SIG-M5 treated with dmso at 0.1 percent for 504 hours (cell line): ENCODE measurements around the gene LRIG1.
"Not testable (repeated sequence)": the region's sequence is repeated elsewhere in the genome, so short reads cannot be mapped to it uniquely, and the experiment has no call there.

ENCODE experiments used
- DNase-seq: peaks from one replicate; lab custom pipeline; 2025; ENCODE audit not compliant: unreplicated experiment; lab: John Stamatoyannopoulos, UW

Gene LRIG1

GRCh38 chr3:66425032-66425431, 75.8 kb downstream of the LRIG1 start:
- DNase-seq = no peak

GRCh38 chr3:66423791-66424190, 77.0 kb downstream of the LRIG1 start:
- DNase-seq = no peak

GRCh38 chr3:66421893-66422292, 78.9 kb downstream of the LRIG1 start:
- not testable (repeated sequence) for DNase-seq

GRCh38 chr3:66421144-66421543, 79.7 kb downstream of the LRIG1 start:
- not testable (repeated sequence) for DNase-seq

- no peak for DNase-seq
Measured at GRCh38 chr3:66419036-66419435, 81.8 kb downstream of the LRIG1 start.

GRCh38 chr3:66418475-66418931, 82.3 kb downstream of the LRIG1 start:
- DNase-seq = no peak

GRCh38 chr3:66416556-66417304, 84.1 kb downstream of the LRIG1 start:
- DNase-seq = no peak

GRCh38 chr3:66415867-66416428, 84.9 kb downstream of the LRIG1 start:
- DNase-seq = no peak

GRCh38 chr3:66414846-66415245, 86.0 kb downstream of the LRIG1 start:
- no peak for DNase-seq

GRCh38 chr3:66413151-66413751, 87.6 kb downstream of the LRIG1 start:
- no peak for DNase-seq

- DNase-seq = no peak
Measured at GRCh38 chr3:66411961-66412887, 88.6 kb downstream of the LRIG1 start.

GRCh38 chr3:66411474-66411873, 89.3 kb downstream of the LRIG1 start:
- no peak for DNase-seq

- DNase-seq = no peak
Measured at GRCh38 chr3:66410976-66411375, 89.8 kb downstream of the LRIG1 start.

GRCh38 chr3:66409771-66410754, 90.8 kb downstream of the LRIG1 start:
- DNase-seq = no peak

GRCh38 chr3:66407611-66408218, 93.1 kb downstream of the LRIG1 start:
- DNase-seq = peak; percentile 10

GRCh38 chr3:66406831-66407610, 93.8 kb downstream of the LRIG1 start:
- DNase-seq = no peak

GRCh38 chr3:66406163-66406562, 94.7 kb downstream of the LRIG1 start:
- no peak for DNase-seq

- no peak for DNase-seq
Measured at GRCh38 chr3:66405701-66406091, 95.1 kb downstream of the LRIG1 start.
